ENCODE results near the gene ANKRD33. TPM values are rescaled to one million over a fixed set of nuclear protein-coding genes. Genes with fewer than 3 reads are reported as not detected.

ANKRD33 gene
- total RNA-seq, 1 experiment from 2014 or later = not detected

DNA sequence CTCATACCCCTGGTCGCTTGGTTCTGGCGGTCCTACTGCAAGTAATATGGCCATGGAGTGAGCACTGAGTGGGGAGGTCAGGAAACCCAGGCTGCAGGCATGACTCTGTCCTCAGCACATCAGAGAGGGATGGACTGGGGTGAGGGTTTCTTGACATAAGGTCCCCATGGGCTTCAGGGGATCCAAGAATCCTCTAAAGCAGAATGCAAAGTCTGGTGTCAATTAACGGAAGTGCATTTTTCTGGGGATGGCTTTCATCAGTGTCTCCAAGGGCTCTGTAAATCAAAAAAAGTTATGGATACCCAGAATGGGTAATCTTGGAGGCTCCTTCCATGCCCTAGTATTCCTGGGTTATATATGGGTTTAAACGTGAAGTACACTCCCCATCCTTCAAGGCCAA lies 43.0 kb upstream of the ANKRD33 start:
- peaks cover 42% of the 10 kb centered on the region for H3K27me3 ChIP-seq (ENCODE audit: low read length)
- BruUV-seq (replicated peaks) = no TSS peak
- no peaks in the 10 kb centered on the region for H3K4me1 ChIP-seq (ENCODE audit: insufficient read depth, low read length)
- DNase-seq (no peak), ATAC-seq (no peak)
- no peaks in the 10 kb centered on the region for H3F3A ChIP-seq (ENCODE audit: low read length, unreplicated experiment)
- H3K4me2 ChIP-seq (ENCODE audit: low read length) = no peak overlapping the region
- H3K4me3 ChIP-seq (ENCODE audit: low read length) = no peak overlapping the region
- intact Hi-C loops (cut with micrococcal nuclease) = no loop called here
- ChIA-PET POLR2A (ENCODE audit: unreplicated experiment) (no interaction called here), CTCF (no interaction called here)
- H3K9me3 ChIP-seq (ENCODE audit: low read length) = no peaks in the 10 kb centered on the region
- H3K9me2 ChIP-seq (replicated peaks; ENCODE audit: low read length) = no peaks in the 10 kb centered on the region
- TF ChIP-seq EZH2 (IDR thresholded peaks at IDR 0.05; ENCODE audit: low read length, unreplicated experiment) = no peak
- TF ChIP-seq EZH2phosphoT487 (IDR thresholded peaks at IDR 0.05; ENCODE audit: borderline replicate concordance, low read length) = no peak
- TF ChIP-seq, protein P1, sequence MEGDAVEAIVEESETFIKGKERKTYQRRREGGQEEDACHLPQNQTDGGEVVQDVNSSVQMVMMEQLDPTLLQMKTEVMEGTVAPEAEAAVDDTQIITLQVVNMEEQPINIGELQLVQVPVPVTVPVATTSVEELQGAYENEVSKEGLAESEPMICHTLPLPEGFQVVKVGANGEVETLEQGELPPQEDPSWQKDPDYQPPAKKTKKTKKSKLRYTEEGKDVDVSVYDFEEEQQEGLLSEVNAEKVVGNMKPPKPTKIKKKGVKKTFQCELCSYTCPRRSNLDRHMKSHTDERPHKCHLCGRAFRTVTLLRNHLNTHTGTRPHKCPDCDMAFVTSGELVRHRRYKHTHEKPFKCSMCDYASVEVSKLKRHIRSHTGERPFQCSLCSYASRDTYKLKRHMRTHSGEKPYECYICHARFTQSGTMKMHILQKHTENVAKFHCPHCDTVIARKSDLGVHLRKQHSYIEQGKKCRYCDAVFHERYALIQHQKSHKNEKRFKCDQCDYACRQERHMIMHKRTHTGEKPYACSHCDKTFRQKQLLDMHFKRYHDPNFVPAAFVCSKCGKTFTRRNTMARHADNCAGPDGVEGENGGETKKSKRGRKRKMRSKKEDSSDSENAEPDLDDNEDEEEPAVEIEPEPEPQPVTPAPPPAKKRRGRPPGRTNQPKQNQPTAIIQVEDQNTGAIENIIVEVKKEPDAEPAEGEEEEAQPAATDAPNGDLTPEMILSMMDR (conservative IDR thresholded peaks at IDR 0.05; ENCODE audit: low read depth, low read length) = no peak
- no peak overlapping the region for H3K27ac ChIP-seq (ENCODE audit: low read length)
- no peaks in the 10 kb centered on the region for H3K36me3 ChIP-seq (ENCODE audit: low read depth, low read length)
- H3K9ac ChIP-seq (ENCODE audit: low read length) = no peak overlapping the region
- no peak overlapping the region for H2AFZ ChIP-seq (ENCODE audit: low read length)
- no peaks in the 10 kb centered on the region for H4K20me1 ChIP-seq (ENCODE audit: low read length)
- H3K79me2 ChIP-seq (ENCODE audit: low read length) = no peaks in the 10 kb centered on the region

DNA sequence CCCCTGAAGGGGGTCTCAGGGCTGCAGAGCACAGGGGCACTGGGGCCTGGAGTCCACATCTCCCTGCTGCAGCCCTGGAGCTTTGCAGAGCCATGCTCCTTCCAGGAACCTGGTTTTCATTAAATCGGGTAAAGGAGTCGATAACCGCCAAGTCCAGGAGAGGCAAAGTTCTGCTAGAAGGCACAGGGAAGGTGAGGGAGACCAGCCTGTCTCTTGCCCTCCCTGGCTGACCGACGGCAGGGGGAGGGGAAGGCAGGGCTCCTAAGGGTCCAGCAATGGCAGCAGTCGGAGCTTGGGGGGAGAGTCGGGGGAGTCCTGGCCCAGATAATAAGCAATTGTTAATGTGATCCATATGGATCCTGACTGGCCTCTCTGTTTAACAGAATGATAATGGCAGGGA lies 42.4 kb upstream of the ANKRD33 start:
- Histone ChIP-seq H3K79me2 (ENCODE audit: low read length) (no peaks in the 10 kb centered on the region), H3K4me1 (ENCODE audit: insufficient read depth, low read length) (no peaks in the 10 kb centered on the region), H3K27me3 (ENCODE audit: low read length) (peaks cover 42% of the 10 kb centered on the region), H3K36me3 (ENCODE audit: low read depth, low read length) (no peaks in the 10 kb centered on the region), H3K27ac (ENCODE audit: low read length) (no peak overlapping the region), H3K4me2 (ENCODE audit: low read length) (no peak overlapping the region), H2AFZ (ENCODE audit: low read length) (no peak overlapping the region), H3K9me2 (replicated peaks; ENCODE audit: low read length) (no peaks in the 10 kb centered on the region), H3K9ac (ENCODE audit: low read length) (no peak overlapping the region), H3K4me3 (ENCODE audit: low read length) (no peak overlapping the region), H3K9me3 (ENCODE audit: low read length) (no peaks in the 10 kb centered on the region), H3F3A (ENCODE audit: low read length, unreplicated experiment) (no peaks in the 10 kb centered on the region), H4K20me1 (ENCODE audit: low read length) (no peaks in the 10 kb centered on the region)
- TF ChIP-seq EZH2 (IDR thresholded peaks at IDR 0.05; ENCODE audit: low read length, unreplicated experiment) = no peak
- TF ChIP-seq, protein P1 (conservative IDR thresholded peaks at IDR 0.05; ENCODE audit: low read depth, low read length) = no peak
- no peak for TF ChIP-seq EZH2phosphoT487 (IDR thresholded peaks at IDR 0.05; ENCODE audit: borderline replicate concordance, low read length)
- intact Hi-C loops (cut with micrococcal nuclease) = no loop called here
- ATAC-seq (no peak), DNase-seq (no peak)
- BruUV-seq (replicated peaks) = no TSS peak
- ChIA-PET CTCF (no interaction called here), POLR2A (ENCODE audit: unreplicated experiment) (no interaction called here)

DNA sequence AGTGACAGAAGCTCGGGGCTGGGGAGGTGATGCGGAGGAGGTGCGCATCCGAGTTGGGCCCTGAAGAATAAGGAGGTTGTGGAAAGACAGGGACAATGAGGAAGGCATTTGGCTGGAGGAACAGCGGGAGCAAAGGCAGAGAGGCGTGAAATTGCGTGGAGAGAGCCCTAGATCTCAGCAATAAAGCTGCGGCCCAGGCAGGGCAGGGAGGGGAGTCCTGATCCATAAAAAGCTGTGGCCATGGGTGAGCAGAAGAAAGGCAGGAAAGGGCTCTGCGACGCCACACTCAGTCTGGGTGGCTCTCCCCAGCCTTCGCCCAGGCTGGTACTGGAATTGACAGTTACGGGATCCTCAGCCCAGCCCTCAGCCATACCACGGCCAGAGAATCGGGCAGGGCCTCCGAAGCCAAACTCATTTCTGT lies 41.6 kb upstream of the ANKRD33 start:
- no peaks in the 10 kb centered on the region for H3K9me2 ChIP-seq (replicated peaks; ENCODE audit: low read length)
- H3K4me1 ChIP-seq (ENCODE audit: insufficient read depth, low read length) = no peaks in the 10 kb centered on the region
- H3K9me3 ChIP-seq (ENCODE audit: low read length) = no peaks in the 10 kb centered on the region
- no peak for DNase-seq
- ChIA-PET POLR2A (ENCODE audit: unreplicated experiment) (no interaction called here), CTCF (no interaction called here)
- no peak overlapping the region for H3K27ac ChIP-seq (ENCODE audit: low read length)
- no peaks in the 10 kb centered on the region for H3K79me2 ChIP-seq (ENCODE audit: low read length)
- ATAC-seq = no peak
- peak overlapping the region; percentile 97; the same call in 1 of the 2 replicates for H2AFZ ChIP-seq (ENCODE audit: low read length)
- no peaks in the 10 kb centered on the region for H3K36me3 ChIP-seq (ENCODE audit: low read depth, low read length)
- intact Hi-C loops (cut with micrococcal nuclease) = no loop called here
- no peak overlapping the region for H3K9ac ChIP-seq (ENCODE audit: low read length)
- no peaks in the 10 kb centered on the region for H4K20me1 ChIP-seq (ENCODE audit: low read length)
- H3F3A ChIP-seq (ENCODE audit: low read length, unreplicated experiment) = no peaks in the 10 kb centered on the region
- H3K4me3 ChIP-seq (ENCODE audit: low read length) = peak overlapping the region; percentile 76; the same call in 1 of the 2 replicates
- TF ChIP-seq EZH2phosphoT487 (IDR thresholded peaks at IDR 0.05; ENCODE audit: borderline replicate concordance, low read length) (no peak), EZH2 (IDR thresholded peaks at IDR 0.05; ENCODE audit: low read length, unreplicated experiment) (no peak)
- TF ChIP-seq, protein P1 (conservative IDR thresholded peaks at IDR 0.05; ENCODE audit: low read depth, low read length) = no peak
- no TSS peak for BruUV-seq (replicated peaks)
- H3K27me3 ChIP-seq (ENCODE audit: low read length) = peaks cover 39% of the 10 kb centered on the region
- peak overlapping the region; percentile 98 for H3K4me2 ChIP-seq (ENCODE audit: low read length)
